SHP77 (cell line): ENCODE results near the gene DGKG.

Experiments used
- DNase-seq, 2 experiments: peaks; one replicate each; lab custom pipeline; 2025; lab: John Stamatoyannopoulos, UW

Gene DGKG

DNA sequence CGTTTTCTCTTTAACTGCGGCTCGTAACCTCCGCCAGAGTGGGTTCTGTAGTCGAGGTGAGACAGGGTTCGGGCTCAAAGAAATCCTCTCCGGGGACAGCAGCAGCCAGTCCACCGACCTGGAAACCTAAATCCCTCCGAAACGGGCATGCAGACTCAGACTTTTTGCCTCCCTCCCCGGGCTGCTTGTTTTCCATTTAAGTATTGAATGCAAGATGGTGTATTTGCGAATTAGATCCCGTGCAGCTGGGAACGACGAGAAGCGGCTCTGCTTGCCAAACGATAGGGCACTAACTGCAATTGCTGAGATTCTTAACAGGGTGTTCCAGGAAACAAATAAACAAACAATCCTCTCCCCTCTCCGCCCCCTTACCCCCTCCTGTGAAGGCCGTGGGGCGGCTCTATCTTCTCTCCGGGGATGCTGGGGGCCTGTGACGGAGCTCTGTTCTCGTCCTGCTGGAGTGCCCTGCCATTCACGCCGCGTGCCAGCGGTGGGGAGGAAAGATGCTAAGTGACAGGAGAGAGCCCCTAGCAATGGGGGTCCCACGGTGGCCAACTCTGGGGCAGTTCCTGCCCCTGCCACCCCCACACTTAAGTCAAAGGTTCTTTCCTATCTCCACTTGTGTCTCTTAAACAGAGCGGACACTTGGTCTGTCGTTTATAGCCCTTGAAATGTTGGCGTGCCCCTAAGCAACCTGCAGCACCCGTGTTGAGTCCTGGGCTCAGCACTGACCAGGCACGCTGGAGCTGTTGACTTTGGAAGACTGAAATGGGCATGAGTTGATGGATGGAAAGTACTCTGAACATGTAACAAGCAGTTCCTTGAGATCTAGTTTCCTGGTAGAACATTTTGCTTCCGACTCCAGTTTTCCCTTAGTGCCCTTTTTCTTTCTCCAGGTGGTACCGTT, 251.9 kb downstream of the DGKG start:
- peak; percentile 31 to 33 for DNase-seq

DNA sequence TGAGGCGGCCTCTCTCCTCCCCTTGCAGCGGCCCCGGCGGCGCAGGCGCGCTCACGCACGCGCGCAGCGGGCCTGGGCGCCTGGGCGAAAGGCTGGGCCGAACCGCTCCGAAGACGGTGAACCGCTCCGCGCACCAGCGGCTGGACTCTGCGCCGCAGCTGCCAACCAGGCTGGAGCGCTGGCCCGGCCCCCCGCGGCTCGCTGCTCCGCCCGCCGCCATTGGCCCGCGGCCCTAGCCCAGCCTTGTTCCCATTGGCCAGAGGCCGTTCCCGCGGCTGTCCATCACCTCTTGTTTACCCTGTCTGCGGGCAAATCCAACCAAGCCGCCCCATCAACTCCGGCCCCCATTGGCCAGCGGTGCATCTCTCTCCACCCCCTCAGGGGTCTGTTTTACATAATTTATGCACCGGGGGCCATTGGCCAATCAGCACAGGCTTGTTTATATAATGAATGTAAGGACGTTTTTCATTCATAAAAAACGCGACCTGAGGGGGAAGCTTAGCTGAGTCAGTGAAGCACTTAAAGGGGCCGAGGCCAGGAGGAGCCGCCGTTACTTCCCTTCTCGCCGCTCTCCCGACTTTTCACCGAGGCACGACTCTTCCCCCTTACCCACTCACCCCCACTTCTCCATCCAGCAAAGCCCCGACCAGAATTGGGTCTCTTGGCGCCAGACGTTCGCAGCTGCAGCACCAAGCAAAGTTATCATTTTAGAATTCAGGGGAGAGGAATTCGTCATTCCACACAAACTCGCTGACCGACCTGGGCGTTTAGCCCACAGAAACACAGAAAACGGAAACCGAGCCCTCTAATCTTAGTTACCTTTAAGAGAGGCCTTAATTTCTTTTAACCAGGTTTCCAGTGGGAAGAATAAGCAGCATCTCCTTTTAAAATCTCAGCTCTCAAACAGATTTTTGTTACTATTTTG, 252.8 kb downstream of the DGKG start, which contains the start of gene ETV5:
Gene ETV5 (minus strand): TSS at position 149 of the 925 bp plus-strand sequence. CDS start 3,221 bp downstream, outside the sequence.
- peak; percentile 98 for DNase-seq

DNA sequence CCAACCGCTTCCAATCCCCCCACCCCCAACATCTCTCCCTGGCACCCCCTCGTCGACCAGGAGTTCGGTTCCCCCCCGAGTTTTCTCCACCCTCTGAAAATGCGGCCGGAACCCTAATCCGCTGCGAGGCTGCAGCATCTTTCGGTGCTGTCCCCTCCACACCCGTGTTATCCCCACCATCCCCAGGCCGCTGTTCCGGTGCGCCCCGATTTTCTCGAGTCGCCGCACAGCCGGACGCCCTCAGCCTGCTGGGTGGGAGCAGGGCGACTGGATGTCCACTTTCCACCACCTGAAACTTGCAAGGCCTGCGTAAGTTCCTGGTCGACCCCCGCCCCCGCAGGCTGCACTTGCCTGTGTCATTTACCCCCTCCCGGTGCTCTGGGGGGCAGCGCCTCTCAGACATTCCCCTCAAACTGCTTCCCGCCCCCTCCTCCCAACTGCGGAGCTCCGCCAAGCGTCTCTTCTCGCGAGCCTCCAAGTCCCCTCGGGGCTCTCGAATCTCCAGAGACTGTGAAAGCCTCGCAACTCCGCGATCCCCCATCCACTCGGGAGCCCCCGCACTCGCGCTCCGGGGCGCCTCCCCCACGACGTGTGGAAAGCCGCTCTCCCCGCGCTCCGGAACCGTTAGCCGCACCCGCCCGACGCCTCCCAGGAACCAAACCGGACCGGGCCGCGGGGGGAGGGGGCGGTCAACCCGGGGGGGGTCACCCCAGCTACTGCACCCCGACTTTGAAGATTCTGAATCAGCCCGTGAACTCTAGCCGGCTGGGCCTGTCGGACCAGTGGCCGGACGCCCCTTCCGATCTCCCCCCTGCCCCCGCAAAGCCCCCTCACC, 253.7 kb downstream of the DGKG start:
- peak; percentile 47 to 68 for DNase-seq

DNA sequence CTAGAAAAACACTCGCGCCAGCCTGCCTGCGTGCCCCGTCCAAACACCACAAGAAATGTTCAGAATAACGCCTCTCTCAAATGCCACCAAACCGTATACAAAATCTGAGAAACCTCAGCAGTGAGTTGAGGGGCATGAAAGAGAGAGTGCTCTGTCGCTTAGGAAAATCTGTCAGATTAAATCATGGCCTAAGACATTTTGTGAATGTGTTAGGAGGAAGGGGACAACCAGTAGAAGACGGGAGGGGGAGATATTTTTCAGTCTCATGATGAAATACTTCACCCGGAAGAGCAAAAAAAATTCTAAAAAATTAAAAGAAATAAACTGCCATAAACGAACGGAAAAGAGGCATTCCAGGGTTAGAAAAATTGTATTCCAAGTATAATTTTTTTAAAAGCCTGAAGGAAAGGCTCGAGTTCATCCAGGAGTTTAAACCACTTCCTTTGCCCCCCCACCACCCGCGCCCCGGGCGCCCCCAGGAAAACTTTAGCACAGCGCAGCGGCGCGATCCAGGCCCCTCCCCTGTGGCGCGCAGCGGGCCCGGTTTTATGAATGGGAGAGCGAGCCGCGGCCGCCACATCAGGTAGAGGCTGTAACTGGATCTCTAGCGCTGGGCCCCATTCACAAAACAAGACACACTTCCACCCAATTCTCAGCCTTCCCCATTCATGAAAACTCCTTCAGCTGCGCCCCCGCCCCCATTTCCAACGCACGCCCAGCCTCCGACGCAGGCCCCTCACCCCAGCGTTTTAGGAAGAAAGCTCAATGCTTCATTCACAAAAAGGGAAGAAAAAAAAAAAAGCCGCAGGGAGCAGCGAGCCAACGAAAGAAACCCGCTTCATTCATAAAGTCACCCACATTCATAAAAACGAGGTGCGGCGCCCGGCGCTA, 254.6 kb downstream of the DGKG start:
- peak; percentile 58 to 68 for DNase-seq

DNA sequence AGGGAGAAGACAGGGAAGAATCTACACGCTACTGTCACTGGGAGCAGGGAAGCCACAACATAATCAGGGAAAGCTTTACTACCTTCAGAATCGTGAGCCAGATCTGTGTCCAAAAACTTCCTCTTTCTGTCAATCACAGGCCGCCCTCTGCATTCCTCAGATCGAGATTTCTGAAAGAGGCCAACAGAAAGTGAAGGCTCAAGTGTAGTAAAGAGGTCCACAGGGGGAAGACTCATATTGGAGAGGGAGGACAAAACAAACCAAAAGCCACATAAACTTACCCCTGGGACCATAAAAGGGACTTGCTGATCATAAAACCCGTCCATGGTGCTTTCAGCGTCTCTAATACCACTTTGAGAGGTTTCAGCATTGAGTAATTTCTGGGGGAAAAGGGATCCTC, 256.5 kb downstream of the DGKG start:
- no peak for DNase-seq

DNA sequence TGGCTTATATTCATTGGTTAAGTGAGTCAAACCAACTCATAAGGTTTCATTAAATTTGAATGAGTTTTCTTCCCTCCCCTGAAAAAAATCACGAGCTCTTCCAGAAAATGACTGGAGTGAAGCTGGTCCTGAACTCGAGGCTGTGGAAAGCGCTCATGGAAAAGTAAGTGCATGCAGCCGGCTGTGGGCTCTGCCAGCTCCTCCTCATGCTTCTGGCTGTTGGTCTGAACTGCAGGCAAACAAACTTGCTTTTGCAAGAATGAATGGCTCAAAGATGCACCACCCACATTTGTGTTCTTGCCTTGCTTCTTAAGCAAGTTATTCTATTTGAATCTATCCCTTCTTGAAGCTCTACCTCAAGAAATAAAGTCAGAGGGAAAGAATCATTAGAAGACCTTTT, 259.3 kb downstream of the DGKG start:
- no peak for DNase-seq

DNA sequence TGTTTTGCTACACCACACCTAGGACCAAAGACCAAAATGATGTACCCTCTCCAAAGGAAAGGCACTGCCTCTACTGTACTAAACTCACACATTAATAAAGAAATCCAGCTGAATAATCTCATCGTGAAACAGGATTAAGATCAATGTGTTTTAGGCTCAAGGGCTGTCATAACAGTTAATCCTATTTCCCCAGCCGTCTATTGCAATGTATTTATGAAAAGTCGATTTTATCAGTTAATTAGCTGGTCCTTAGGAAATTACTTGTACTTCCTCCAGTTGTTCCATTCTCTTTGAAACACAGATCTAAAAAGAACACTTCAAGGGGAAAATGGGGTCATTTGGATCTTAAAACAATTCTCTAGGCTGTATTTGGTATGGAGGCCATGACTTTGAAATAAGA, 261.6 kb downstream of the DGKG start:
- no peak for DNase-seq

DNA sequence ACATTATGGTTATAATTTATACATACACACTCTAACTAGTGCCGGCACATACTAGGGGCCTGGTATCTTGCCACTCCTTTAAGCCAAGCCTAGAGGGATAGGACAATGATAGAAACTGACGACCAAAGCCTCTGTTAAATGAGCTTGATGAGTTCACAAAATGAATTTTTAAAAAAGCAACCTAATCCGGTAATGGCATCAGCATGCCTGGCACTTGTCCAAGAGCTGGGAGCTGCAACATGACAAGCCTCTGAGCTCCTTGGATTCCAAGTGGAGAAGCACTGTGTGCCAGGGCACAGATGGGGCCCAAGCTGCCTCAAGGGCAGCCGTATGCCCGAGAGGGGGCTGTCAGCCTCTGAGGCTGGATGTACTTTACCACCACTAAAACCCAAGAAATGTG, 262.9 kb downstream of the DGKG start:
- peak; percentile 2 to 50 for DNase-seq

DNA sequence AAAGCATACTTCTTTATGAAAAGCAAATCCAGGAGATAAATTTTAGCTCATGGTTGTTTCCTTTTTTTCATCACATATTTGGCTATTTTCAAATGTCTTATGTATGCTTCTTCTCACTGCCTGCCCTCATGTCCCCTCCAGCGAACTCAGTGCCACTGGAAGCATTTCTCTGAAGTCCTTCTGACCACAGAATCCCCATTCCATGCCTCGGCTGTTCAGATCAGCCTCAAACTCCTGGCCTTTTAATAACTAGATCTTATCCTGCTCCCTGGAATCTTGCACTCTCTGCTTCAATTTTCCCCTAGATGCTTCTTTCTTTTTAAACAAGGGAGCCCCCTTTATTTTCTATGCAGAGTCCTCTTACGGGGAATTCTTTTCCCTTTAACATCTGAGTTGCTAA, 263.3 kb downstream of the DGKG start:
- no peak for DNase-seq

DNA sequence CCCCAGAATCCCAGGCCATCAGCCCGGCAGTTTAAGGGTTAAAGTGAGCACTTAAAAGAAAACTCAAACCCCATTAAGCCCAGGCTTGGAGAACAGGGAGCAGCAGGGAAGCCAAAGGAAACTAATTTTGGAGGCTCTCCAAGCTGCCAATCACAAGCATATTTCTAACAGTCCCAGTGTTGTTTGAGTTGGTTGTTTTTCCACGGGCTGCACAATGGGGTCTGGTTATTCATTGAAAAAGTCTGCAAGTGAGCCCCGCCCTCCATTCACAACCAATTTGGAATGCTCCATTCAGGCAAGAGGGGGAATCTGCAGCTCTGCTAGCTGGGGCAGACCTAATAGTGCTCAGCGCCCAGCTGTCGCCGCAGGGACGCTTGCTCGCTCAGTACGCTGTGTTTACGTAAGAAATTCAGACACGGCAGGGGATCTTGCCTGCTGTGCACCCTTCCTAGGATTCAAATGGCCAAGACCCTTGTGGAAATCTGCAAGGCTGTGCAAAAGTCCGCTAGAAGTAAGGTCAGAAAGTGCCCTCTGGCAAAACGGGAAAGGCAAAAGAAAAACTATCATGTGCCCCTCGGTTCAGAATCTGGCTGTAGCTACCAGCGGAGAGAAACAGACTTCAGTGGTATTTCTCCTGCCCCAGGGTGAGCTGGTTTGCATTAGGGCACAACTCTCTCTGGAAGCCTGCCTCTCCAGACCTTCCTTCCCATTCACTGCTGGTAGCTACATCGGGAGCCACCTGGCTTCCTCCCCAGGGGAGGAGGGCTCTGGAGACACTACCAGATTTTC, 264.2 kb downstream of the DGKG start:
- DNase-seq = peak; percentile 84 to 89

DNA sequence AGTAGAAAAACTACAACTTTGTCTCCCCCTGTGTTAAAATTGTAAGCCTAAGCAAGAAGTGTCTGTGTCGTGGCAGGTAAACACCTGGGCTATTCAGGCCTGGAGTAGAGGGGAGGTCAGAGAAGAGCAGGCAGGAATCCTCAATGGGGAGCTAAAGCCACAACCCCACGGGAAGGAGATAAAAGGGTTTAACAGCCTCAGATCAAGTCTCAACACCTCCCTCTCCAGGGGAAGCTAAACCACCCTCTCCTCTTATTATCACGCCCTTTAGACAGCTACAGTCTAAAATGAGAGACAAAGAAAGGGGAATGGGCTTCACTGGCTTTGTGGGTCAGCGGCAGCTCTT, 264.7 kb downstream of the DGKG start:
- no peak for DNase-seq
